ENCODE results near the gene GPC5. TPM values are rescaled to one million over a fixed set of nuclear protein-coding genes. Genes with fewer than 3 reads are reported as not detected.

GPC5 gene
- total and polyA plus RNA-seq, 9 of the 15 experiments (the other 6 are each of a cell fraction or from before 2014, with no cell fraction given): 0.18 to 0.27 TPM; not detected in 7

DNA sequence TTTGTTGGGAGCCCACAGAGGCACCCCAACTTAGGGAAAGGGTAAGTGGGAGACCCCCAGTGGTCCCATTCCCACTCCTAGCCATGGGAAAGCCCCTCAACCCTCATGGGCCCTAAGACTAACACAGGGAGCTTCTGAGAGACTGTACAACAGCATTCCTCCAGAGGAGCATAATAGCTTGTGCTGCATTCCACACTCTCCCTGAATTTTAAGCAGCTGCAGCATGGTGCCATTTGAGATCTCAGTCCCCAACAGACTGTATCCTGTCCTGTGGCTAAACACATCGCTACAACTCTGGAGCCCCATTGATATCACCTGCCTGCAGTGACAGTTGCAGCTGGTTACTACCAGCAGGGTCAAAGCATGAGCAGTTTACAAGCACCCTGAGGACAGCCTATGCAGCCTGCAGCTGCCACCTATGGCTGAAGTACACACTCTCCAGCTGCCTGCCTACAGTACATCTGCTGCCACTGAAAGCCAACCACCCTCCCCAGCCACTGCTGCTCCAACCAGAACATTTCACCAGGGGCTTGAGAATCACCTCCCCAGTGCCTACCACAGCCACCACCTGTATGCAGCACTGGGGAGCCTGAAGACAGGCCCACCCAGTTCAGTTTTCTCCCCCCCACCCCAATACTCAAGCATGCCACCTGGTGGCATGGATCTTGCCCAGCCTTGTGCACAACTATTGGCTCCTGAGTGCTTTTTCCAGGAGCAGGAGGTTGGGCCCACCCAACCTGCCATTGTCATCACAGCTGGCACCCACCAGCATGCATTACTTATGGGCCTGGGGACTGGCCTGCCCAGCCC is 557.3 kb downstream of the GPC5 start (continued):
- TF ChIP-seq, protein P1, sequence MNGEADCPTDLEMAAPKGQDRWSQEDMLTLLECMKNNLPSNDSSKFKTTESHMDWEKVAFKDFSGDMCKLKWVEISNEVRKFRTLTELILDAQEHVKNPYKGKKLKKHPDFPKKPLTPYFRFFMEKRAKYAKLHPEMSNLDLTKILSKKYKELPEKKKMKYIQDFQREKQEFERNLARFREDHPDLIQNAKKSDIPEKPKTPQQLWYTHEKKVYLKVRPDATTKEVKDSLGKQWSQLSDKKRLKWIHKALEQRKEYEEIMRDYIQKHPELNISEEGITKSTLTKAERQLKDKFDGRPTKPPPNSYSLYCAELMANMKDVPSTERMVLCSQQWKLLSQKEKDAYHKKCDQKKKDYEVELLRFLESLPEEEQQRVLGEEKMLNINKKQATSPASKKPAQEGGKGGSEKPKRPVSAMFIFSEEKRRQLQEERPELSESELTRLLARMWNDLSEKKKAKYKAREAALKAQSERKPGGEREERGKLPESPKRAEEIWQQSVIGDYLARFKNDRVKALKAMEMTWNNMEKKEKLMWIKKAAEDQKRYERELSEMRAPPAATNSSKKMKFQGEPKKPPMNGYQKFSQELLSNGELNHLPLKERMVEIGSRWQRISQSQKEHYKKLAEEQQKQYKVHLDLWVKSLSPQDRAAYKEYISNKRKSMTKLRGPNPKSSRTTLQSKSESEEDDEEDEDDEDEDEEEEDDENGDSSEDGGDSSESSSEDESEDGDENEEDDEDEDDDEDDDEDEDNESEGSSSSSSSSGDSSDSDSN (IDR thresholded peaks at IDR 0.05; ENCODE audit: borderline replicate concordance in 1 of 2, low read depth in 2 of 2, low read length in 2 of 2): no peak
- TF ChIP-seq GABPB2 (CRISPR knock-in tag; conservative IDR thresholded peaks at IDR 0.05) (no peak), PURB (CRISPR knock-in tag; IDR thresholded peaks at IDR 0.05; ENCODE audit: low read depth) (no peak), RBM25 (IDR thresholded peaks at IDR 0.05; ENCODE audit: low read depth, low read length, severe bottlenecking) (no peak), HNRNPK (IDR thresholded peaks at IDR 0.05; ENCODE audit: low read depth, low read length, poor library complexity, severe bottlenecking) (no peak), FOXJ2 (tag; IDR thresholded peaks at IDR 0.05) (no peak)
- TF ChIP-seq, protein P2, sequence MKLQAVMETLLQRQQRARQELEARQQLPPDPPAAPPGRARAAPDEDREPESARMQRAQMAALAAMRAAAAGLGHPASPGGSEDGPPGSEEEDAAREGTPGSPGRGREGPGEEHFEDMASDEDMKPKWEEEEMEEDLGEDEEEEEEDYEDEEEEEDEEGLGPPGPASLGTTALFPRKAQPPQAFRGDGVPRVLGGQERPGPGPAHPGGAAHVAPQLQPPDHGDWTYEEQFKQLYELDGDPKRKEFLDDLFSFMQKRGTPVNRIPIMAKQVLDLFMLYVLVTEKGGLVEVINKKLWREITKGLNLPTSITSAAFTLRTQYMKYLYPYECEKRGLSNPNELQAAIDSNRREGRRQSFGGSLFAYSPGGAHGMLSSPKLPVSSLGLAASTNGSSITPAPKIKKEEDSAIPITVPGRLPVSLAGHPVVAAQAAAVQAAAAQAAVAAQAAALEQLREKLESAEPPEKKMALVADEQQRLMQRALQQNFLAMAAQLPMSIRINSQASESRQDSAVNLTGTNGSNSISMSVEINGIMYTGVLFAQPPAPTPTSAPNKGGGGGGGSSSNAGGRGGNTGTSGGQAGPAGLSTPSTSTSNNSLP (IDR thresholded peaks at IDR 0.05; ENCODE audit: borderline replicate concordance, low read depth, low read length): no peak
- TF ChIP-seq, protein P3, sequence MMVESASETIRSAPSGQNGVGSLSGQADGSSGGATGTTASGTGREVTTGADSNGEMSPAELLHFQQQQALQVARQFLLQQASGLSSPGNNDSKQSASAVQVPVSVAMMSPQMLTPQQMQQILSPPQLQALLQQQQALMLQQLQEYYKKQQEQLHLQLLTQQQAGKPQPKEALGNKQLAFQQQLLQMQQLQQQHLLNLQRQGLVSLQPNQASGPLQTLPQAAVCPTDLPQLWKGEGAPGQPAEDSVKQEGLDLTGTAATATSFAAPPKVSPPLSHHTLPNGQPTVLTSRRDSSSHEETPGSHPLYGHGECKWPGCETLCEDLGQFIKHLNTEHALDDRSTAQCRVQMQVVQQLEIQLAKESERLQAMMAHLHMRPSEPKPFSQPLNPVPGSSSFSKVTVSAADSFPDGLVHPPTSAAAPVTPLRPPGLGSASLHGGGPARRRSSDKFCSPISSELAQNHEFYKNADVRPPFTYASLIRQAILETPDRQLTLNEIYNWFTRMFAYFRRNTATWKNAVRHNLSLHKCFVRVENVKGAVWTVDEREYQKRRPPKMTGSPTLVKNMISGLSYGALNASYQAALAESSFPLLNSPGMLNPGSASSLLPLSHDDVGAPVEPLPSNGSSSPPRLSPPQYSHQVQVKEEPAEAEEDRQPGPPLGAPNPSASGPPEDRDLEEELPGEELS (CRISPR knock-in tag; IDR thresholded peaks at IDR 0.05; ENCODE audit: borderline replicate concordance): no peak
